Measurements from ENCODE around the gene MPP7. TPM values are rescaled to one million over a fixed set of nuclear protein-coding genes. Genes with fewer than 3 reads are reported as not detected.

MPP7 gene
- total and polyA plus RNA-seq, 2 of the 8 experiments (the other 6 are each of a cell fraction or from before 2014, with no cell fraction given), result 1.9 to 9.3 TPM

- no peak for TF ChIP-seq SIN3A (conservative IDR thresholded peaks at IDR 0.05 in 1 of 2, IDR thresholded peaks at IDR 0.05 in 1 of 2; ENCODE audit: low read depth in 1 of 2, low read length in 2 of 2)
- TF ChIP-seq RAD21 (IDR thresholded peaks at IDR 0.05 in 1 of 2, conservative IDR thresholded peaks at IDR 0.05 in 1 of 2; ENCODE audit: low read depth in 2 of 2, low read length in 2 of 2), result no peak
Measured at GRCh38 chr10:28282336-28282735, 20.5 kb downstream of the MPP7 start (continued).

Measured in H1 (cell line).